AG04450 (cell line): ENCODE data around the gene CHPT1. TPM values are rescaled to one million over a fixed set of nuclear protein-coding genes. Genes with fewer than 3 reads are reported as not detected.
"Not testable (repeated sequence)": the region's sequence is repeated elsewhere in the genome, so short reads cannot be mapped to it uniquely, and the experiment has no call there.

Experiments used
- CTCF ChIA-PET: fragments of 300-600, 350-600 bp; formaldehyde crosslinking; extraction: SDS; loops from one replicate; lab custom pipeline; 2022; ENCODE audit warnings: antibody characterized with exemption, inconsistent platforms; lab: Charles Lee
- POLR2A ChIA-PET: fragments of 350-600 bp; formaldehyde crosslinking; extraction: SDS; loops from one replicate; lab custom pipeline; 2021; ENCODE audit warnings: antibody characterized with exemption, inconsistent platforms; lab: Yijun Ruan, JAX
- DNase-seq: peaks from one replicate; pipeline ENCODE4 v3.0.0-alpha.2; 2011; ENCODE audit warnings: low read depth, low spot score
- H3K27ac ChIP-seq: one replicate; pipeline ENCODE4 v1.5.1; 2012; ENCODE audit warnings: low read depth, low read length, control low read depth
- H3K27me3 ChIP-seq: one replicate; pipeline ENCODE4 v1.6.0; 2012; ENCODE audit warnings: low read length; ENCODE audit not compliant: control insufficient read depth, insufficient read depth
- H3K4me3 ChIP-seq: 2 replicates; pipeline ENCODE4 v1.5.1; 2011; ENCODE audit warnings: mild to moderate bottlenecking, low read depth, low read length, control low read depth
- H3K9me3 ChIP-seq: 2 replicates; pipeline ENCODE4 v1.5.1; 2012; ENCODE audit warnings: low read length; ENCODE audit not compliant: control insufficient read depth, insufficient read depth
- polyA plus RNA-seq: library from polyadenylated mRNA; depleted of rRNA; stranded (reverse); fragments of >200 nt; gene quantifications from 2 replicates; pipeline ENCODE4 v1.2.3, GENCODE V29; 2011
- TF ChIP-seq, protein P1 (sequence below): IDR thresholded peaks from 2 replicates; pipeline ENCODE4 v1.5.1; 2011; ENCODE audit warnings: low read depth, low read length, control low read depth, inconsistent platforms

Gene CHPT1
- polyA plus RNA-seq, 1 experiment, result 26.9 TPM

DNA sequence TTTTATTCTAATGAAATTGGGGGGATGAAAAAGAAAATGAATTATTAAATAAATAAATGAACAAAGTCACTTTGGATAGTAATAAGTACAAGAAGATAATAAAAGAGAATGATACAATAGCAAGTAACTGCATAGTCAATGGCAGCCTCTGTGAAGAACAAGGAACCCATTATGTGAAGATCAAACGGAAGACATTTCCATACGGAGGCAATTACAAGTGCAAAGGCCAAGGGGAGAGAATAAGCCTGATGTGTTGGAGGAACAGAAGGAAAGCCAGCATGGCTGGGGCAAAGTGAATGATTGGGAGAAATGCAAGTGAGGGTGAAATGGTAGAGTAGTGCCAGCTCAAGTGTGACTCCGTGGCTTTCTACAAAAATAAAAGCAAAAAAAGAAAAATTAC, 43.9 kb upstream of the CHPT1 start:
- no peaks in the 10 kb centered on the region for H3K27me3 ChIP-seq
- TF ChIP-seq, protein P1, sequence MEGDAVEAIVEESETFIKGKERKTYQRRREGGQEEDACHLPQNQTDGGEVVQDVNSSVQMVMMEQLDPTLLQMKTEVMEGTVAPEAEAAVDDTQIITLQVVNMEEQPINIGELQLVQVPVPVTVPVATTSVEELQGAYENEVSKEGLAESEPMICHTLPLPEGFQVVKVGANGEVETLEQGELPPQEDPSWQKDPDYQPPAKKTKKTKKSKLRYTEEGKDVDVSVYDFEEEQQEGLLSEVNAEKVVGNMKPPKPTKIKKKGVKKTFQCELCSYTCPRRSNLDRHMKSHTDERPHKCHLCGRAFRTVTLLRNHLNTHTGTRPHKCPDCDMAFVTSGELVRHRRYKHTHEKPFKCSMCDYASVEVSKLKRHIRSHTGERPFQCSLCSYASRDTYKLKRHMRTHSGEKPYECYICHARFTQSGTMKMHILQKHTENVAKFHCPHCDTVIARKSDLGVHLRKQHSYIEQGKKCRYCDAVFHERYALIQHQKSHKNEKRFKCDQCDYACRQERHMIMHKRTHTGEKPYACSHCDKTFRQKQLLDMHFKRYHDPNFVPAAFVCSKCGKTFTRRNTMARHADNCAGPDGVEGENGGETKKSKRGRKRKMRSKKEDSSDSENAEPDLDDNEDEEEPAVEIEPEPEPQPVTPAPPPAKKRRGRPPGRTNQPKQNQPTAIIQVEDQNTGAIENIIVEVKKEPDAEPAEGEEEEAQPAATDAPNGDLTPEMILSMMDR, result no peak
- POLR2A ChIA-PET, result no interaction called here
- H3K27ac ChIP-seq, result no peak overlapping the region
- no peak overlapping the region for H3K4me3 ChIP-seq
- CTCF ChIA-PET, result no interaction called here
- DNase-seq, result no peak
- H3K9me3 ChIP-seq, result no peaks in the 10 kb centered on the region

DNA sequence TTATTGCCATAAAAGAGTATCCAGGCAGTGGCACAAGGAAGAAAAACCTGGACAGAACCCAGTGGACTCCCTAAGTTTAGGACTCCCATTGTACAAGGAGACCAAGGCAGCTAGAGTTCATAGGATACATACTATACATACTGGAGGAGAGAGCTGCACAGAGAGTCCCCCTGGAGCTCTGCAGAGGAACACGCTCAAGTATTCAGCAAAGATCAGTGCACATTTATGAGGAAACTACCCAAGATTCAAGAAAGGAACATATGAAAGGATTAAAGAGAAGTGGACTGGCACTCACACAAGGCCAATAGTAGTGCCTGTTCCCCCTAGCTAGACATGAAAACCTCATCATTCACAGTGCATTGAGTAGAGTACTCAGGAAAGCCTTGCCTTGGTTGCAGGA, 43.0 kb upstream of the CHPT1 start:
- CTCF ChIA-PET, result interaction anchor here (1.3 kb wide), 1 partner anchor 177 kb away, joined by 3 read pairs; no protein-coding TSS in a partner anchor
- TF ChIP-seq, protein P1, result no peak
- POLR2A ChIA-PET, result no interaction called here
- DNase-seq, result no peak
- H3K4me3 ChIP-seq, result no peak overlapping the region
- no peaks in the 10 kb centered on the region for H3K9me3 ChIP-seq
- no peaks in the 10 kb centered on the region for H3K27me3 ChIP-seq
- no peak overlapping the region for H3K27ac ChIP-seq

DNA sequence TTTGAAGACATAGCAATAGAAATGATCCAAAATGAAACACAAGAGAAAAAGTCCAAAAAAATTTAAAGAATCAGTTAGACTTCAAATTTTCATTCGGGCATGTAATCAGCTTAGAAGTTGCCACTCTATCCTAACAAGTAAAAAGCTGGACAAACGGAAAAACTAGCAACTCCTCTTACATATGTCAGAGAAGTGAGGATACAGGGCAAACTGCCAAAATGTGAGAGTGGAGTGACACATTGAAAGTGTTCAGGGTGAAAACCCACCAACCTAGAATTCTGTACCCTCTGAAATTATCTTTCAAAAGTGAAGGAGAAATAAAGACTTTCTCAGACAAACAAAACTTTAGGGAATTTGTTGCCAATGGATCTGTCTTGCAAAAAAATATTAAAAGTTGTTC, 42.0 kb upstream of the CHPT1 start:
- POLR2A ChIA-PET, result no interaction called here
- CTCF ChIA-PET, result interaction anchor here (1.3 kb wide), 1 partner anchor 176 kb away, joined by 3 read pairs; no protein-coding TSS in a partner anchor
- H3K4me3 ChIP-seq, result no peak overlapping the region
- no peaks in the 10 kb centered on the region for H3K27me3 ChIP-seq
- H3K9me3 ChIP-seq, result no peaks in the 10 kb centered on the region
- H3K27ac ChIP-seq, result no peak overlapping the region
- no peak for DNase-seq
- TF ChIP-seq, protein P1, result no peak

DNA sequence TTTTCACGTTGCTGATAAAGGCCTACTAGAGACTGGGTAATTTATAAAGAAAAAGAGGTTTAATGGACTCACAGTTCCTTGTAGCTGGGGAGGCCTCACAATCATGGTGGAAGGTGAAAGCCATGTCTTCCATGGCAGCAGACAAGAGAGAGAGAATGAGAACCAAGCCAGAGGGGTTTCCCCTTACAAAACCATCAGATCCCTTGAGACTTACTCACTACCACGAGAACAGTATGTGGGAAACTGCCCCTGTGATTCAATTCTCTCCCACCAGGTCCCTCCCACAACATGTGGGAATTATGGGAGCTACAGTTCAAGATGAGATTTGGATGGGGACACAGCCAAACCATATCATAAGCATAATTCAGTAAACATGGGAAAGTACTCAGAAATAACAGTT, 36.8 kb upstream of the CHPT1 start:
- H3K27ac ChIP-seq, H3K27me3 ChIP-seq, H3K9me3 ChIP-seq, DNase-seq, POLR2A ChIA-PET, H3K4me3 ChIP-seq, CTCF ChIA-PET: not testable (repeated sequence)

DNA sequence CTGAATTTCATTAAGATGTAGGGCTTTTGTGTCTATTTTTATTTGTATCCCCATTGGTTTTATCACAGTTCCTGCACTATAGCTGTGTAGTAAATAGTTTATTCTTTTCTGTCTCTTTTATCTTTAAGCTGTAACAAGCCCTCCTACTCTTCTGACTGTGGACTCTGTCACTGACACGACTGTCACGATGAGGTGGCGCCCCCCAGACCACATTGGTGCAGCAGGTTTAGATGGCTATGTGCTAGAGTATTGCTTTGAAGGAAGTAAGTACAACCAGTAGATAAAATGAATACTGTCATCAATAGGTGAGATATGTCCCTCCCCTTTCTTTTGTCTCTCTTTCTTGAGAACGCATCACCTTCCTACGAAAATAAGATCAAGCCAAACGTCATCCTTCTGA, 34.1 kb upstream of the CHPT1 start:
- POLR2A ChIA-PET, result no interaction called here
- no peaks in the 10 kb centered on the region for H3K9me3 ChIP-seq
- TF ChIP-seq, protein P1, result no peak
- CTCF ChIA-PET, result no interaction called here
- peaks cover 5% of the 10 kb centered on the region for H3K27me3 ChIP-seq
- no peak overlapping the region for H3K27ac ChIP-seq
- no peak for DNase-seq
- H3K4me3 ChIP-seq, result no peak overlapping the region

DNA sequence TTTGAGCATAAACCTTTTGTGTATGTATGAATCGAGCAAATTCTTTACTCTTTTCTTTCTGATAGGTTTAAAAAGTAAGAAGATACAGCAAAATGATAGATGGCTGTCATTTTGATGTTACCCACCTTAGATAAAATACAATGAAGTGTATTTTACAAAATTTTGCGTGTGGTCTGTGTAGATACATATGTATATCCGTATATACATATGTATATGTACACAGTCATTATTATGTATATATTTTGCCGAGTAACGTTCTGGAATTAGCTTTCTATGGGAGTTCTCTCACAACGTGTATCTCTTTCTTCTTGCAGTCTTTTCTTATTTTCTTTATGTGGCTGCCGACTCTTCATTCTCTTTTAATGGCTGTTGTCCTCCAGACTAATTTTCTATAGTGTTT, 32.4 kb upstream of the CHPT1 start:
- no peak overlapping the region for H3K27ac ChIP-seq
- H3K27me3 ChIP-seq, result peaks cover 5% of the 10 kb centered on the region
- TF ChIP-seq, protein P1, result no peak
- DNase-seq, result no peak
- CTCF ChIA-PET, result no interaction called here
- POLR2A ChIA-PET, result no interaction called here
- no peaks in the 10 kb centered on the region for H3K9me3 ChIP-seq
- H3K4me3 ChIP-seq, result no peak overlapping the region
